Adrenal gland (tissue), 5 donors: ENCODE results near the gene CLEC16A.

Source experiments
- CTCF ChIP-seq, 6 experiments: fragments of 450-650 bp in 4 of 6; fragments of 200-600 bp in 2 of 6; sonication (generic) in 1 of 6; IDR thresholded peaks; 1 replicate in 5 of 6; 2 replicates in 1 of 6; pipeline versions ENCODE4 v1.5.1 to v1.8.0; 2016 to 2021; ENCODE audit warnings: antibody characterized with exemption in 6 of 6, mild to moderate bottlenecking in 2 of 6, moderate library complexity in 1 of 6
- POLR2A ChIP-seq, 2 donors: fragments of 450-650 bp; IDR thresholded peaks; one replicate each; pipeline ENCODE4 v1.6.1; 2017; ENCODE audit warnings: antibody characterized with exemption in 2 of 2, mild to moderate bottlenecking in 2 of 2, moderate library complexity in 1 of 2
- donor health status: DM: no; HTN: no; CAD: no.

- TF ChIP-seq CTCF (IDR thresholded peaks at IDR 0.05) (no peak), POLR2A (IDR thresholded peaks at IDR 0.05) (no peak)
Measured at GRCh38 chr16:10946308-10946707, 1.9 kb downstream of the CLEC16A start.
